Measurements from ENCODE around the gene AGTPBP1. TPM values are rescaled to one million over a fixed set of nuclear protein-coding genes. Genes with fewer than 3 reads are reported as not detected.

Gene AGTPBP1
- total and polyA plus RNA-seq, 3 donors from 2014 or later: 26.3 to 45.7 (median 26.6) TPM

- no peaks in the 10 kb centered on the region for H3K4me1 ChIP-seq
- intact Hi-C loops (cut with DNase I; ENCODE audit: low total_unique reads): no loop called here
- peak overlapping the region; percentile 36 to 52 for H3K4me3 ChIP-seq
- H3K36me3 ChIP-seq (ENCODE audit: low read depth, missing control alignments): no peaks in the 10 kb centered on the region
- TF ChIP-seq, protein P1, sequence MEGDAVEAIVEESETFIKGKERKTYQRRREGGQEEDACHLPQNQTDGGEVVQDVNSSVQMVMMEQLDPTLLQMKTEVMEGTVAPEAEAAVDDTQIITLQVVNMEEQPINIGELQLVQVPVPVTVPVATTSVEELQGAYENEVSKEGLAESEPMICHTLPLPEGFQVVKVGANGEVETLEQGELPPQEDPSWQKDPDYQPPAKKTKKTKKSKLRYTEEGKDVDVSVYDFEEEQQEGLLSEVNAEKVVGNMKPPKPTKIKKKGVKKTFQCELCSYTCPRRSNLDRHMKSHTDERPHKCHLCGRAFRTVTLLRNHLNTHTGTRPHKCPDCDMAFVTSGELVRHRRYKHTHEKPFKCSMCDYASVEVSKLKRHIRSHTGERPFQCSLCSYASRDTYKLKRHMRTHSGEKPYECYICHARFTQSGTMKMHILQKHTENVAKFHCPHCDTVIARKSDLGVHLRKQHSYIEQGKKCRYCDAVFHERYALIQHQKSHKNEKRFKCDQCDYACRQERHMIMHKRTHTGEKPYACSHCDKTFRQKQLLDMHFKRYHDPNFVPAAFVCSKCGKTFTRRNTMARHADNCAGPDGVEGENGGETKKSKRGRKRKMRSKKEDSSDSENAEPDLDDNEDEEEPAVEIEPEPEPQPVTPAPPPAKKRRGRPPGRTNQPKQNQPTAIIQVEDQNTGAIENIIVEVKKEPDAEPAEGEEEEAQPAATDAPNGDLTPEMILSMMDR (IDR thresholded peaks at IDR 0.05): no peak
- no peak for TF ChIP-seq POLR2A (IDR thresholded peaks at IDR 0.05)
- H3K27me3 ChIP-seq: no peaks in the 10 kb centered on the region
- no peaks in the 10 kb centered on the region for H3K9me3 ChIP-seq
- 1 to 2% methylated on average over 31 to 51 of the region's 55 CpGs for WGBS, 2 donors
- DNase-seq: peak; percentile 66
- peak overlapping the region; percentile 22 to 80 for H3K27ac ChIP-seq
Measured at GRCh38 chr9:85522459-85523092, 219.2 kb downstream of the AGTPBP1 start.

DNA sequence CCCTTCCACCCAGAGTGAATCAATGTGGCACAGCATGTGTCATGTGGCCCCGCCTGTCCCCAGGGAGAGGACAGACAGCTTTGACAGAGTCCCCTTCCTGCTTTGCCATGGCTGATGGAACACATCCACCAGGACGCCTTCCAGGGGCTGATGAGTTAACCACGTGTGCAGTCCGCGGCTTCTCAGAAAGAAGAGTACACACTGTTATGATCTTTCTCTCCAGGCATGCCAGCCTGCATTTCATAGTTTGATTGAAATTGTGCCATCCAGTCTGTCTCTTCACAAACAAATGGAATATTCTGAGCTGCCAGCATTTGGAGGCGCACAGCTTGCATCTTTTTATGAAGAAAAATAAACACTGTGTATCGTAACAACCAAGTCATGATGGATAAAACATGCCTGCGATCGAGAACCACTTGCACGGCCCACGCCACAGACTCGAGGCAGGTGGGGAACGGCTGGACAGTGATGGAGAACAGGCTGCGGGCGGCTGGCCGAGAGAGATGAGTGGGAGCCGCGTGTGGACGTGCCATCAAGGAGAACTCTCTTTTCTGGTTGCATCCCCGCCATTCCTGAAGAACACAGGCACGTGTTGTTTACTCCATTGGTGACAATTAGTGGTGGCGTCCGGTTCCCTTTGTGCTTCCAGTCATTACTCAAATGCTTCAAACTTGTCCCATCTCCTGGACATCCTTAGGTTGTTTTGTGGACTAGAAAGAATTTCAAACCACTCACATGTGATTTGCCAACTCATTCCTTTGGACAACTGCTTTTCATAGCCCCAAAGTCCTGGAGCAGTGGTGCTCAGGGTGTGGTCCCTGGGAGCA is 220.2 kb downstream of the AGTPBP1 start:
- DNase-seq: no peak
- no peaks in the 10 kb centered on the region for H3K27me3 ChIP-seq
- no peak overlapping the region for H3K4me3 ChIP-seq
- H3K27ac ChIP-seq: no peak overlapping the region
- intact Hi-C loops (cut with DNase I; ENCODE audit: low total_unique reads): no loop called here
- H3K36me3 ChIP-seq (ENCODE audit: low read depth, missing control alignments): no peaks in the 10 kb centered on the region
- no peaks in the 10 kb centered on the region for H3K9me3 ChIP-seq
- TF ChIP-seq POLR2A (IDR thresholded peaks at IDR 0.05): no peak
- TF ChIP-seq, protein P1 (IDR thresholded peaks at IDR 0.05): no peak
- no peaks in the 10 kb centered on the region for H3K4me1 ChIP-seq
- 68 to 70% methylated on average over 23 of the region's 23 CpGs for WGBS, 2 donors

DNA sequence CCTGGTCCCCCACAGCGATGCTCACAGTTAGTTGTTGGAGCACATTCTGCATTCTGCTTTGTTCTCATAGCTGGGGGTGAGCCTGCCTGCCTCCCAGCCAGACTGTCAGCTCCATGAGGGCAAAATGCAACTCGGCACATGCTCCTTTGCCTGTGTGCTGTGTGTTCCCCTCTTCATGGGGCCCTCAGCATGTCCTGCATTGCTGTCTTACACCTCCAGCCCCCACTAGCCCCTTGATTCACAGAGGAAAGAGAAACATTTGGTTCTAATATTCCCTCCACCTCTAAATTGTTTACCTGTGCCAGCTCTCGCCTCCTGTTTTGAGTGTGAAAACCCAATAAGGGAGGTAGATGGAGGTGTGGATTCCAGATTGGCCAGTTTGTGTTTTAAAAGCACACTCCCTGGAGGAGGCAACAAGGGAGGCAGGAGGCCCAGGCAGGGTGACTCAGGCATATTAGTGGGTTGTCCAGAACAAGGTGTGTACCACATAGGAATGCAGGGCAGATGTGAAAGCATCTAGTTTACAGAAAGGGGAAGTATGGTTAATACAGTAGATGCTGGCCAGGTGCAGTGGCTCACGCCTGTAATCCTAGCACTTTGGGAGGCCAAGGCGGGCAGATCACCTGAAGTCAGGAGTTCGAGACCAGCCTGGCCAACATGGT is 224.6 kb downstream of the AGTPBP1 start:
- no peak overlapping the region for H3K4me3 ChIP-seq
- no peaks in the 10 kb centered on the region for H3K9me3 ChIP-seq
- intact Hi-C loops (cut with DNase I; ENCODE audit: low total_unique reads): no loop called here
- no peaks in the 10 kb centered on the region for H3K4me1 ChIP-seq
- TF ChIP-seq POLR2A (IDR thresholded peaks at IDR 0.05): no peak
- TF ChIP-seq, protein P1 (IDR thresholded peaks at IDR 0.05): no peak
- no peak overlapping the region for H3K27ac ChIP-seq
- no peak for DNase-seq
- H3K36me3 ChIP-seq (ENCODE audit: low read depth, missing control alignments): no peaks in the 10 kb centered on the region
- no peaks in the 10 kb centered on the region for H3K27me3 ChIP-seq
- WGBS, 2 donors: 95% methylated on average over 5 to 6 of the region's 6 CpGs

DNA sequence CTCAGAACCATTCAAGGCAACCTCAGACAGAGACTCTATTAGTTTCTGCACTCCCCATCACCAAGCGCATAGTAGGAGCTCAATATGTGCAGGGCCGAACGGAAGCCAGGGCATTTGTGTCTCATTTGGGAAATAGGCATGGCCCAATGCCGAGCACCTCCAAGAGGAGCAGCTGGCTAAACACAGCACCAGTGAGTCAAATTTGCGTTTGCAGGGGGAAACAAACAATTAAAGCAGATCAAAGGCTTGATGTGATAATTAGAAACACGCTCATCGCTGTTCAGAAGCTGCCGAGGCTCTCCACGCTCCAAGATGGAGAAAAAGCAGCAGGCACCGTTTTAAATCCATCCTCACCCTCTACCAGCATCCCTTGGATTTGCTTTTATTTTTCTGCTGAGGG is 225.3 kb downstream of the AGTPBP1 start:
- Histone ChIP-seq H3K27me3 (no peaks in the 10 kb centered on the region), H3K9me3 (no peaks in the 10 kb centered on the region), H3K27ac (no peak overlapping the region), H3K4me3 (no peak overlapping the region), H3K36me3 (ENCODE audit: low read depth, missing control alignments) (no peaks in the 10 kb centered on the region), H3K4me1 (no peaks in the 10 kb centered on the region)
- no peak for TF ChIP-seq POLR2A (IDR thresholded peaks at IDR 0.05)
- DNase-seq: no peak
- WGBS, 2 donors: 70 to 74% methylated on average over 10 of the region's 10 CpGs
- intact Hi-C loops (cut with DNase I; ENCODE audit: low total_unique reads): no loop called here

GRCh38 chr9:85515021-85515420 is 226.7 kb downstream of the AGTPBP1 start:
- TF ChIP-seq, protein P1 (IDR thresholded peaks at IDR 0.05): no peak
- TF ChIP-seq POLR2A (IDR thresholded peaks at IDR 0.05): no peak
- WGBS, 2 donors: 92 to 97% methylated on average over 4 of the region's 4 CpGs
- Histone ChIP-seq H3K4me3 (no peak overlapping the region), H3K9me3 (no peaks in the 10 kb centered on the region), H3K27ac (no peak overlapping the region), H3K36me3 (ENCODE audit: low read depth, missing control alignments) (no peaks in the 10 kb centered on the region), H3K4me1 (no peaks in the 10 kb centered on the region), H3K27me3 (no peaks in the 10 kb centered on the region)
- intact Hi-C loops (cut with DNase I; ENCODE audit: low total_unique reads): no loop called here
- DNase-seq: no peak
